ENCODE data around the gene PPM1N.

The PPM1N gene

GRCh38 chr19:45471931-45472562 lies 26.2 kb upstream of the PPM1N start:
- Histone ChIP-seq H3K9ac (ENCODE audit: low read length) (no peak overlapping the region), H3K4me3 (ENCODE audit: low read length) (no peak overlapping the region), H3K27ac (ENCODE audit: low read length) (no peak overlapping the region)

GRCh38 chr19:45472563-45473366 lies 25.5 kb upstream of the PPM1N start:
- Histone ChIP-seq H3K9ac (ENCODE audit: low read length) (no peak overlapping the region), H3F3A (ENCODE audit: insufficient read depth, low read length) (peaks cover 17% of the 10 kb centered on the region), H3K4me2 (ENCODE audit: low read depth, low read length) (no peak overlapping the region), H3K4me3 (ENCODE audit: low read length) (no peak overlapping the region), H2AFZ (ENCODE audit: low read length) (no peak overlapping the region), H3K4me1 (ENCODE audit: low read length) (peaks cover 1% of the 10 kb centered on the region; the same call in 1 of the 2 replicates), H3K36me3 (replicated peaks; ENCODE audit: insufficient read depth, low read length) (no peaks in the 10 kb centered on the region), H3K9me2 (replicated peaks; ENCODE audit: insufficient read depth, low read length) (no peaks in the 10 kb centered on the region), H3K27me3 (replicated peaks; ENCODE audit: insufficient read depth, low read length) (no peaks in the 10 kb centered on the region), H4K20me1 (ENCODE audit: insufficient read depth, low read length) (no peaks in the 10 kb centered on the region), H3K9me3 (replicated peaks; ENCODE audit: insufficient read depth, low read length) (no peaks in the 10 kb centered on the region), H3K79me2 (ENCODE audit: low read length) (no peaks in the 10 kb centered on the region), H3K27ac (ENCODE audit: low read length) (no peak overlapping the region)
- no peak for TF ChIP-seq EZH2phosphoT487 (IDR thresholded peaks at IDR 0.05; ENCODE audit: low read length)
- TF ChIP-seq CTCF (IDR thresholded peaks at IDR 0.05; ENCODE audit: low read length): no peak
- no peak for TF ChIP-seq EZH2 (optimal IDR thresholded peaks at IDR 0.05; ENCODE audit: low read depth, low read length)
- no peak for DNase-seq

More at GRCh38 chr19:45471931-45472562, 26.2 kb upstream of the PPM1N start:
- no peaks in the 10 kb centered on the region for H3K9me3 ChIP-seq (replicated peaks; ENCODE audit: insufficient read depth, low read length)
- no peaks in the 10 kb centered on the region; the same call in 1 of the 2 replicates for H3K27me3 ChIP-seq (replicated peaks; ENCODE audit: insufficient read depth, low read length)
- no peaks in the 10 kb centered on the region for H3K36me3 ChIP-seq (replicated peaks; ENCODE audit: insufficient read depth, low read length)
- H3K9me2 ChIP-seq (replicated peaks; ENCODE audit: insufficient read depth, low read length): no peaks in the 10 kb centered on the region
- TF ChIP-seq CTCF (IDR thresholded peaks at IDR 0.05; ENCODE audit: low read length) (no peak), EZH2 (optimal IDR thresholded peaks at IDR 0.05; ENCODE audit: low read depth, low read length) (no peak), EZH2phosphoT487 (IDR thresholded peaks at IDR 0.05; ENCODE audit: low read length) (no peak)
- H3K4me2 ChIP-seq (ENCODE audit: low read depth, low read length): no peak overlapping the region
- H3K4me1 ChIP-seq (ENCODE audit: low read length): no peaks in the 10 kb centered on the region
- H2AFZ ChIP-seq (ENCODE audit: low read length): no peak overlapping the region
- DNase-seq: no peak
- no peaks in the 10 kb centered on the region for H4K20me1 ChIP-seq (ENCODE audit: insufficient read depth, low read length)
- peaks cover 14% of the 10 kb centered on the region; the same call in 1 of the 2 replicates for H3F3A ChIP-seq (ENCODE audit: insufficient read depth, low read length)
- no peaks in the 10 kb centered on the region for H3K79me2 ChIP-seq (ENCODE audit: low read length)

GRCh38 chr19:45473367-45473681 lies 24.9 kb upstream of the PPM1N start:
- no peak overlapping the region for H3K9ac ChIP-seq (ENCODE audit: low read length)
- H3K9me2 ChIP-seq (replicated peaks; ENCODE audit: insufficient read depth, low read length): no peaks in the 10 kb centered on the region
- H3K27me3 ChIP-seq (replicated peaks; ENCODE audit: insufficient read depth, low read length): no peaks in the 10 kb centered on the region
- no peaks in the 10 kb centered on the region for H4K20me1 ChIP-seq (ENCODE audit: insufficient read depth, low read length)
- peaks cover 19% of the 10 kb centered on the region for H3F3A ChIP-seq (ENCODE audit: insufficient read depth, low read length)
- no peaks in the 10 kb centered on the region for H3K79me2 ChIP-seq (ENCODE audit: low read length)
- H3K36me3 ChIP-seq (replicated peaks; ENCODE audit: insufficient read depth, low read length): no peaks in the 10 kb centered on the region
- no peak for TF ChIP-seq EZH2 (optimal IDR thresholded peaks at IDR 0.05; ENCODE audit: low read depth, low read length)
- TF ChIP-seq CTCF (IDR thresholded peaks at IDR 0.05; ENCODE audit: low read length): no peak
- no peak for TF ChIP-seq EZH2phosphoT487 (IDR thresholded peaks at IDR 0.05; ENCODE audit: low read length)
- H3K9me3 ChIP-seq (replicated peaks; ENCODE audit: insufficient read depth, low read length): no peaks in the 10 kb centered on the region
- H2AFZ ChIP-seq (ENCODE audit: low read length): no peak overlapping the region
- H3K27ac ChIP-seq (ENCODE audit: low read length): no peak overlapping the region
- H3K4me1 ChIP-seq (ENCODE audit: low read length): peaks cover 6% of the 10 kb centered on the region; the same call in 1 of the 2 replicates
- DNase-seq: no peak
- no peak overlapping the region for H3K4me2 ChIP-seq (ENCODE audit: low read depth, low read length)
- no peak overlapping the region for H3K4me3 ChIP-seq (ENCODE audit: low read length)
